NB4 (cell line): ENCODE measurements around the gene APP.

Experiments
- DNase-seq: peaks from one replicate; pipeline ENCODE4 v3.0.0; 2010; ENCODE audit warnings: low read depth
- H3K4me3 ChIP-seq: one replicate; pipeline ENCODE4 v1.5.1; 2011; ENCODE audit warnings: mild to moderate bottlenecking, low read depth, low read length, moderate library complexity
- MYC ChIP-seq: IDR thresholded peaks from 2 replicates; pipeline ENCODE4 v1.6.1; 2011; ENCODE audit warnings: low read depth, low read length
- POLR2A ChIP-seq: IDR thresholded peaks from 2 replicates; pipeline ENCODE4 v1.6.1; 2011; ENCODE audit warnings: mild to moderate bottlenecking; ENCODE audit not compliant: insufficient read length; ENCODE audit errors: extremely low read depth
- TF ChIP-seq, protein P1 (sequence below): IDR thresholded peaks from 2 replicates; pipeline ENCODE4 v1.6.1; 2011; ENCODE audit warnings: low read depth, low read length
- TF ChIP-seq, protein P2 (sequence below): IDR thresholded peaks from one replicate; pipeline ENCODE4 v1.5.1; 2012; ENCODE audit warnings: low read depth, low read length

The APP gene

GRCh38 chr21:26148071-26148839 lies 22.3 kb downstream of the APP start:
- DNase-seq: no peak
- no peak for TF ChIP-seq MYC
- TF ChIP-seq, protein P1, sequence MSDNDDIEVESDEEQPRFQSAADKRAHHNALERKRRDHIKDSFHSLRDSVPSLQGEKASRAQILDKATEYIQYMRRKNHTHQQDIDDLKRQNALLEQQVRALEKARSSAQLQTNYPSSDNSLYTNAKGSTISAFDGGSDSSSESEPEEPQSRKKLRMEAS: no peak
- no peak for TF ChIP-seq POLR2A
- TF ChIP-seq, protein P2, sequence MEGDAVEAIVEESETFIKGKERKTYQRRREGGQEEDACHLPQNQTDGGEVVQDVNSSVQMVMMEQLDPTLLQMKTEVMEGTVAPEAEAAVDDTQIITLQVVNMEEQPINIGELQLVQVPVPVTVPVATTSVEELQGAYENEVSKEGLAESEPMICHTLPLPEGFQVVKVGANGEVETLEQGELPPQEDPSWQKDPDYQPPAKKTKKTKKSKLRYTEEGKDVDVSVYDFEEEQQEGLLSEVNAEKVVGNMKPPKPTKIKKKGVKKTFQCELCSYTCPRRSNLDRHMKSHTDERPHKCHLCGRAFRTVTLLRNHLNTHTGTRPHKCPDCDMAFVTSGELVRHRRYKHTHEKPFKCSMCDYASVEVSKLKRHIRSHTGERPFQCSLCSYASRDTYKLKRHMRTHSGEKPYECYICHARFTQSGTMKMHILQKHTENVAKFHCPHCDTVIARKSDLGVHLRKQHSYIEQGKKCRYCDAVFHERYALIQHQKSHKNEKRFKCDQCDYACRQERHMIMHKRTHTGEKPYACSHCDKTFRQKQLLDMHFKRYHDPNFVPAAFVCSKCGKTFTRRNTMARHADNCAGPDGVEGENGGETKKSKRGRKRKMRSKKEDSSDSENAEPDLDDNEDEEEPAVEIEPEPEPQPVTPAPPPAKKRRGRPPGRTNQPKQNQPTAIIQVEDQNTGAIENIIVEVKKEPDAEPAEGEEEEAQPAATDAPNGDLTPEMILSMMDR: no peak
- H3K4me3 ChIP-seq: no peak overlapping the region

GRCh38 chr21:26147535-26147934 lies 23.0 kb downstream of the APP start:
- H3K4me3 ChIP-seq: no peak overlapping the region
- no peak for TF ChIP-seq MYC
- no peak for TF ChIP-seq POLR2A
- TF ChIP-seq, protein P1: no peak
- TF ChIP-seq, protein P2: no peak
- no peak for DNase-seq

- no peak overlapping the region for H3K4me3 ChIP-seq
- DNase-seq: no peak
- TF ChIP-seq POLR2A (no peak), MYC (no peak)
- TF ChIP-seq, protein P1: no peak
- TF ChIP-seq, protein P2: no peak
Observed at GRCh38 chr21:26146681-26147080, 23.9 kb downstream of the APP start.

DNA sequence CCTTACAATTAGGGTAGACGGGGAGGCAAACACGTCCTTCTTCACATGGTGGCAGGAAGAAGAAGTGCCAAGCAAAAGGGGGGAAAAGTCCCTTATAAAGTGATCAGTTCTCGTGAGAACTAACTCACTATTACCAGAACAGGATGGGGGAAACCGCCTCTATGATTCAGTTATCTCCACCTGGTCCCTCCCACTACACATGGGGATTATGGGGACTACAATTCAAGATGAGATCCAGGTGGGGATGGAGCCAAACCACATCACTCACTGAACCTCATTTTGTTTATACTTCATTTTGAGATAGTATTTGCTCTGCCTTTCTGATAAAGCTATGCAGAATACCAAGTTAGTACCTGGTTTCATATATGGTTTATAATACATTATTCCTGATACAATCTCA lies 26.5 kb downstream of the APP start:
- TF ChIP-seq POLR2A: no peak
- TF ChIP-seq, protein P1: no peak
- no peak for TF ChIP-seq MYC
- TF ChIP-seq, protein P2: no peak
- DNase-seq: no peak
- no peak overlapping the region for H3K4me3 ChIP-seq

DNA sequence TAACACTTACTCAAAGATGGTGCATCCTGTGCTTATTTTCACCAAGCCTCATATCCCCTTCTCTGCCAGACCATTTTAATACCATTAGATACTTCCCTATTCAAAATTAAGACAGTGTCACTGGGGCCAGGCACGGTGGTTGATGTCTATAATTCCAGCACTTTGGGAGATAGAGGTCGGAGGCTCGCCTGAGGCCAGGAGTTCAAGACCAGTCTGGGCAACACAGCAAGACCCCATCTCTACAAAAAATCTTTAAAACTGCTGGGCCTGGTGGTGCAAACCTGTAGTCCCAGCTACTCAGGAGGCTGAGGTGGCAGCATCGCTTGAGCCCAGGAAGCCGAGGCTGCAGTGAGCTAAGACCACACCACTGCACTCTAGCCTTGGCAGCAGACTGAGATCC lies 28.2 kb downstream of the APP start:
- TF ChIP-seq, protein P2: no peak
- no peak for TF ChIP-seq MYC
- no peak for TF ChIP-seq POLR2A
- TF ChIP-seq, protein P1: no peak
- no peak for DNase-seq
- H3K4me3 ChIP-seq: no peak overlapping the region
